ENCODE measurements around the gene SEC11C. TPM values are rescaled to one million over a fixed set of nuclear protein-coding genes. Genes with fewer than 3 reads are reported as not detected.

The SEC11C gene
- total RNA-seq, 2 donors from 2014 or later, result 41.8 to 77.1 TPM

GRCh38 chr18:59096098-59096789 is 43.4 kb upstream of the SEC11C start:
- peak; percentile 27 for ATAC-seq
- intact Hi-C loops (cut with DNase I), result no loop called here
- 68 to 75% methylated on average over 7 of the region's 7 CpGs for WGBS, 2 donors

GRCh38 chr18:59101830-59102414 is 37.8 kb upstream of the SEC11C start:
- no peak for ATAC-seq

More at GRCh38 chr18:59096098-59096789, 43.4 kb upstream of the SEC11C start:
- no peaks in the 10 kb centered on the region for H3K36me3 ChIP-seq (replicated peaks in 1 of 2; ENCODE audit: insufficient read depth in 1 of 2, low read depth in 2 of 2)
- H3K9me3 ChIP-seq, result no peaks in the 10 kb centered on the region
- no peak overlapping the region for H3K4me3 ChIP-seq
- TF ChIP-seq CTCF (IDR thresholded peaks at IDR 0.05), result no peak
- TF ChIP-seq POLR2A (IDR thresholded peaks at IDR 0.05), result no peak
- H3K27me3 ChIP-seq, result no peaks in the 10 kb centered on the region
- DNase-seq, result peak in 2 of 4 donors; percentile 28 to 39
- H3K4me1 ChIP-seq, result peaks cover under 1% of the 10 kb centered on the region
- no peak overlapping the region for H3K27ac ChIP-seq

GRCh38 chr18:59109375-59109774 is 30.3 kb upstream of the SEC11C start:
- no peak for ATAC-seq
- WGBS, 2 donors, result 50 to 56% methylated on average over 6 of the region's 6 CpGs
- H3K4me3 ChIP-seq, result no peak overlapping the region

More at GRCh38 chr18:59101830-59102414, 37.8 kb upstream of the SEC11C start:
- TF ChIP-seq CTCF (IDR thresholded peaks at IDR 0.05) (no peak), POLR2A (IDR thresholded peaks at IDR 0.05) (no peak)
- intact Hi-C loops (cut with DNase I), result no loop called here
- H3K27ac ChIP-seq, result no peak overlapping the region
- no peaks in the 10 kb centered on the region for H3K9me3 ChIP-seq
- WGBS, 2 donors, result 25 to 35% methylated on average over 4 of the region's 4 CpGs
- no peak for DNase-seq
- no peaks in the 10 kb centered on the region for H3K27me3 ChIP-seq
- H3K4me1 ChIP-seq, result peaks cover 4% of the 10 kb centered on the region
- H3K36me3 ChIP-seq (replicated peaks in 1 of 2; ENCODE audit: insufficient read depth in 1 of 2, low read depth in 2 of 2), result no peaks in the 10 kb centered on the region
- no peak overlapping the region for H3K4me3 ChIP-seq

GRCh38 chr18:59114160-59114559 is 25.5 kb upstream of the SEC11C start:
- Histone ChIP-seq H3K36me3 (replicated peaks in 1 of 2; ENCODE audit: insufficient read depth in 1 of 2, low read depth in 2 of 2) (no peaks in the 10 kb centered on the region), H3K4me1 (no peaks in the 10 kb centered on the region), H3K27me3 (no peaks in the 10 kb centered on the region), H3K27ac (no peak overlapping the region), H3K4me3 (no peak overlapping the region), H3K9me3 (no peaks in the 10 kb centered on the region)
- ATAC-seq (no peak), DNase-seq (no peak)
- TF ChIP-seq CTCF (IDR thresholded peaks at IDR 0.05) (no peak), POLR2A (IDR thresholded peaks at IDR 0.05) (no peak)
- intact Hi-C loops (cut with DNase I), result no loop called here

More at GRCh38 chr18:59109375-59109774, 30.3 kb upstream of the SEC11C start:
- no peaks in the 10 kb centered on the region for H3K4me1 ChIP-seq
- H3K9me3 ChIP-seq, result no peaks in the 10 kb centered on the region
- TF ChIP-seq POLR2A (IDR thresholded peaks at IDR 0.05) (no peak), CTCF (IDR thresholded peaks at IDR 0.05) (no peak)
- H3K27ac ChIP-seq, result no peak overlapping the region
- H3K27me3 ChIP-seq, result no peaks in the 10 kb centered on the region
- no peak for DNase-seq
- intact Hi-C loops (cut with DNase I), result no loop called here
- no peaks in the 10 kb centered on the region for H3K36me3 ChIP-seq (replicated peaks in 1 of 2; ENCODE audit: insufficient read depth in 1 of 2, low read depth in 2 of 2)

All from body of pancreas (tissue), 4 donors.